Muscle layer of duodenum (tissue), 2 donors: Measurements from ENCODE around the gene DHDH.

Experiments
- H3K27ac ChIP-seq: one replicate; pipeline ENCODE4 v1.7.0; 2013; ENCODE audit warnings: mild to moderate bottlenecking, low read length
- H3K27me3 ChIP-seq: one replicate; pipeline ENCODE4 v1.7.0; 2013; ENCODE audit warnings: low read depth, mild to moderate bottlenecking, control low read depth, low read length
- H3K36me3 ChIP-seq, 2 donors: one replicate each; pipeline ENCODE4 v1.7.0; 2013; ENCODE audit warnings: low read length in 2 of 2, control low read depth in 1 of 2, mild to moderate bottlenecking in 1 of 2; ENCODE audit not compliant: insufficient read depth in 2 of 2, control insufficient read depth in 1 of 2
- H3K4me1 ChIP-seq, 2 donors: one replicate each; pipeline ENCODE4 v1.7.0; 2013; ENCODE audit warnings: low read length in 2 of 2, mild to moderate bottlenecking in 2 of 2, control low read depth in 1 of 2, moderate library complexity in 1 of 2; ENCODE audit not compliant: insufficient read depth in 2 of 2, control insufficient read depth in 1 of 2
- H3K4me3 ChIP-seq, 2 donors: one replicate each; pipeline ENCODE4 v1.7.0; 2013; ENCODE audit warnings: low read length in 2 of 2, low read depth in 1 of 2, mild to moderate bottlenecking in 1 of 2
- H3K9me3 ChIP-seq, 2 donors: one replicate each; pipeline ENCODE4 v1.7.0; 2013; ENCODE audit warnings: low read length in 2 of 2, control low read depth in 1 of 2, mild to moderate bottlenecking in 1 of 2; ENCODE audit not compliant: control insufficient read depth in 1 of 2
- donor health status: healthy.

The DHDH gene

DNA sequence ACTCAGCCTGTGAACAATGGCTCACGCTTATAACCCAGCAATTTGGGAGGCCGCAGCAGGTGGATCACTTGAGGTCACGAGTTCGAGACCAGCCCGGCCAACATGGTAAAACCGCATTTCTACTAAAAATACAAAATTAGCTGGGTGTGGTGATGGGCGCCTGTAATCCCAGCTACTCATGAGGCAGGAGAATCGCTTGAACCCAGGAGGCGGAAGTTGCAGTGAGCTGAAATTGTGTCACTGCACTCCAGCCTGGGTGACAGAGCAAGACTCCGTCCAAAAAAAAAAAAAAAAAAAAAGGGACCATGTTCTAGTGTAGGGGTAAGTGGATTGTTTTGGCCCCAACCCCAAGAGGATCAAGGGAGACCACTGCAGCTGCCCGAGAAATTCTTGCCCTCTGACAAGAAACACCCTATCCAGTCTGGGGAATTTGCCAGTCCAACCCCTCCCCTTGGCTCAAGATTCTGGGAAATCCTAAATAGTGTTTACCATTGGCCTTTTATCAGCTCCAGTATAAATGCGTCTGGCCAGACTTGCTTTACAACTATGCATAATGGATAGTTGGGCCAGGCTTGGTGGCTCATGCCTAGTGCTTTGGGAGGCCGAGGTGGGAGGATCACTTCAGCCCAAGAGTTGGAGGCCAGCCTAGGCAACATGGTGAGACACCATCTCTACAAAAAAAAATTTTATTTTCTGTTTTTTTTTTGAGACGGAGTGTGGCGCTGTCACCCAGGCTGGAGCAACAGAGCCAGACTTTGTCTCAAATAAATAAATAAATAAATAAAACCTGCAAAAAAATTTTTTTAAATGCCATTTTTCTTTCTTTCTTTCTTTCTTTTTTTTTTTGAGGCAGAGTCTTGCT lies 5.1 kb upstream of the DHDH start:
- Histone ChIP-seq H3K4me3 (no peak overlapping the region), H3K4me1 (peaks cover 4 to 6% of the 10 kb centered on the region in 2 donors), H3K27me3 (no peaks in the 10 kb centered on the region), H3K36me3 (no peaks in the 10 kb centered on the region), H3K9me3 (no peaks in the 10 kb centered on the region), H3K27ac (no peak overlapping the region)

DNA sequence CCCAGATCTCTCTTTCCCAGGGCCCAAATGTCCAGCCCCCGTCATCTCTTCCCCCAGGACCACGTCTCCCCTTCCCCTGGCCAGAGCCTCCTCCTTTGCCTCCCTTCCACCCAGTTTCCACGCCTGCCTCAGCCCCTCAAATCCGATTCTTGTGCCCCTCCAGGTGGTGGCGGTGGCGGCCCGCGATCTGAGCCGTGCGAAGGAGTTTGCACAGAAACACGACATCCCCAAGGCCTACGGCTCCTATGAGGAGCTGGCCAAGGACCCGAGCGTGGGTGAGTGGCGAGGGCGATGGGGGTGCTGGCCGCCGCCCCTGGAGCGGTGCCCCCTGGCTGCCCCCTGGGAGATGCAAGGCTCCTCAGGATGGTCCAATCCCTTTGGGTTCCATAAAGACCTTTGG lies 1.3 kb downstream of the DHDH start:
- Histone ChIP-seq H3K27ac (no peak overlapping the region), H3K4me1 (peaks cover 6 to 10% of the 10 kb centered on the region in 2 donors), H3K4me3 (no peak overlapping the region), H3K36me3 (no peaks in the 10 kb centered on the region), H3K27me3 (no peaks in the 10 kb centered on the region), H3K9me3 (no peaks in the 10 kb centered on the region)

DNA sequence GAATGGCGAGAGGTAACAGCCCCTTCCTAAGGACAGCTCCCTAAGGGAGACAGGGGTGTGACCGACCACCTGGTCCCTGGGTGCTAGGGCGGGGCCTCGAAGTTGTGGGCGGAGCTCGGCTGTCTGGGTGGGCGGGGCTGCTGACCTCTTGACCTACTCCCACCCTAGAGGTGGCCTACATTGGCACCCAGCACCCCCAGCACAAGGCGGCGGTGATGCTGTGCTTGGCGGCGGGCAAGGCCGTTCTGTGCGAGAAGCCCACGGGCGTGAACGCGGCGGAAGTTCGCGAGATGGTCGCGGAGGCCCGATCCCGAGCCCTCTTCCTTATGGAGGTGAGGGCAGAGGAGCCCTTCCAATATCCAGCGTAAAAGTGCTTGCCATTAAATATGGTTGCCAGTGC lies 2.4 kb downstream of the DHDH start:
- peaks cover 0 to 4% of the 10 kb centered on the region in 2 donors for H3K9me3 ChIP-seq
- no peak overlapping the region for H3K27ac ChIP-seq
- peaks cover 6 to 10% of the 10 kb centered on the region in 2 donors for H3K4me1 ChIP-seq
- H3K4me3 ChIP-seq = no peak overlapping the region
- no peaks in the 10 kb centered on the region for H3K27me3 ChIP-seq
- H3K36me3 ChIP-seq = peaks cover 0 to under 1% of the 10 kb centered on the region in 2 donors

DNA sequence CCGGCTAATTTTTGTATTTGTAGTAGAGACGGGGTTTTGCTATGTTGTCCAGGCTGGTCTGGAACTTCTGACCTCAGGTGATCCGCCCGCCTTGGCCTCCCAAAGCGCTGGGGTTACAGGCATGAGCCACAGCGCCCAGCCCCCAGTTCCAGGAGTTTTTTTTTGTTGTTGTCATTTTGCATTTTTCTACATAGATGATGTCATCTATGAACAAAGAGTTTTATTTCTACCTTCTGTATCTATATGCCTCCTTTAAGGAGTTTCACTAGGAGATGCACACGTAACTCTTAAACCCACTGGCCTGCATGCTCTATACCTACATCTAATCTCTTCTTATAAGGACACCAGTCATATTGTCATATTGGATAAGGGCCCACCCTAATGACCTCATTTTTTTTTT lies 4.8 kb downstream of the DHDH start:
- no peak overlapping the region for H3K4me3 ChIP-seq
- H3K4me1 ChIP-seq = peaks cover 2 to 6% of the 10 kb centered on the region in 2 donors
- H3K27ac ChIP-seq = no peak overlapping the region
- H3K9me3 ChIP-seq = peaks cover 0 to 10% of the 10 kb centered on the region in 2 donors
- H3K36me3 ChIP-seq = peaks cover 0 to 3% of the 10 kb centered on the region in 2 donors
- H3K27me3 ChIP-seq = no peaks in the 10 kb centered on the region

DNA sequence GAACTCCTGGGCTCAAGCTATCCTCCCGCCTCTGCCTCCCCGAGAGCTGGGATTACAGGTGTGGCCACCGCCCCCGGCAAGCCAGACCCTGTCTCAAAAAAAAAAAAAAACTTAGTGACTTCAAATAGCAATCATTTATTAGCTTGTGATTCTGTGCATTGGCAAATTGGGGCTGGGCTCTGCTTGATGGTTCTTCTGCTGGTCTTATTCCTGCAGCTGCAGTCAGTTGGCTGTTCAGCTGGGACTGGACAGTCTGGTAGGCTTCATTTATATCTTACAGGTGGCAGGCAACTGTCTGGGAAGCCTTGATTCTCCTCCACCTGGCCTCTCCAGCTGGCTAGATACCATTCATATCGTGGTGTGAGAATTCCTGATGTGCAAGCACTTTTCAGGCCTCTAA lies 7.4 kb downstream of the DHDH start:
- Histone ChIP-seq H3K36me3 (peaks cover 0 to 3% of the 10 kb centered on the region in 2 donors), H3K27me3 (no peaks in the 10 kb centered on the region), H3K9me3 (peaks cover 0 to 10% of the 10 kb centered on the region in 2 donors)

DNA sequence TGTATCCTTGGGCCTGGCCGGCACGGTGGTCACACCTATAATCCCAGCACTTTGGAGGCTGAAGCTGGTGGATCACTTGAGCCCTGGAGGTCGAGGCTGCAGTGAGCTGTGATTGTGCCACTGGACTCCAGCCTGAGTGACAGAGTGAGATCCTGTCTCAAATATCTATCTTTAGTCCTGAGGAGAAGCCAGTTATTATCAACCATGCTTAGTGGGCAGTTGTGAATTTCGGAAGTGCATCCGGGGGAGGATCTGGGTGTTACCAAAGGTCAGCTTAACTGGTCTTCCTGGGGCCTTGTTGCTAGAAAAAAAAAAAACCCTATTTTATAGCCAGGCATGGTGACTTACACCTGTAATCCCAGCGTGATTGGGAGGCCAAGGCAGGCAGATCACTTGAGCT lies 9.6 kb downstream of the DHDH start:
- H3K36me3 ChIP-seq = peaks cover 0 to 3% of the 10 kb centered on the region in 2 donors
- H3K4me3 ChIP-seq = no peak overlapping the region
- H3K4me1 ChIP-seq = no peaks in the 10 kb centered on the region
- H3K27me3 ChIP-seq = no peaks in the 10 kb centered on the region
- peaks cover 0 to 10% of the 10 kb centered on the region in 2 donors for H3K9me3 ChIP-seq
- H3K27ac ChIP-seq = no peak overlapping the region

More for the DNA sequence above, 7.4 kb downstream of the DHDH start:
- no peak overlapping the region for H3K27ac ChIP-seq
- H3K4me1 ChIP-seq = no peaks in the 10 kb centered on the region
- H3K4me3 ChIP-seq = no peak overlapping the region

DNA sequence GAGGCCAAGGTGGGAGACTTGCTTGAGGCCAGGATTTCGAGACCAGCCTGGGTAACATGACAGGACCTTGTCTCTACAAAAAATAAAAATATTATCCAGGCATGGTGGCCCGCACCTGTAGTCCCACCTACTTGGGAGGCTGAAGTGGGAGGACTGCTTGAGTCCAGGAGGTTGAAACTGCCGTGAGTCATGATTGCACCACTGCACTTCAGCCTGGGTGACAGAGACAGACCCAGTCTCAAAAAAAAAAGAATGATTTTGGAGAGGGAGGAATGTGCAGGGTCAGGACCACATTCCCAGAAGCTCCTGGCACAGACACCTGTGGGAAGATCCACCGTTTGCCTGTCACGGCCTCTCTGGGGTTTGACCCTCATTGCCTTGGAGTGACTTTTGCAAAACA lies 11.9 kb downstream of the DHDH start:
- peaks cover 0 to 3% of the 10 kb centered on the region in 2 donors for H3K36me3 ChIP-seq
- no peaks in the 10 kb centered on the region for H3K4me1 ChIP-seq
- no peak overlapping the region for H3K4me3 ChIP-seq
- H3K27ac ChIP-seq = no peak overlapping the region
- H3K9me3 ChIP-seq = peaks cover 0 to 10% of the 10 kb centered on the region in 2 donors
- no peaks in the 10 kb centered on the region for H3K27me3 ChIP-seq

DNA sequence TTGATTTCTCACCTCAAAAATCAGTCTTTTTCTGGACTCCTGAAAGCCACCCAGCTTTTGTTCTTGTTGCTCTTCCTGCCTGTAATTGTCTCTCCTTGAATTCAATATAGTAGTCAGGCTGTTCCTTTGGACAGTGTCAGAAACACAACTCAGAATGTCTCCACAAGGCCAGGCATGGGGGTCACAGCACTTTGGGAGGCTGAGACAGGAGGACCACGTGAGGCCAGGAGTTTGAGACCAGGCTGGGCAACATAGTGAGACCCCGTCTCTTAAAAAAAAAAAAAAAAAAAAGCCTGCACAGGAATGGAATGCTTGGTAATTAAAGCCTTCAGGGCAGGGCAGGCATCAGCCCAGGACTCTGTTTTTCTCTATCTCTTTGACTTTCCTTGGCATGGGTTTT lies 12.3 kb downstream of the DHDH start:
- no peak overlapping the region for H3K27ac ChIP-seq
- H3K27me3 ChIP-seq = no peaks in the 10 kb centered on the region
- H3K4me3 ChIP-seq = no peak overlapping the region
- no peaks in the 10 kb centered on the region for H3K4me1 ChIP-seq
- peaks cover 0 to 3% of the 10 kb centered on the region in 2 donors for H3K36me3 ChIP-seq
- H3K9me3 ChIP-seq = peaks cover 0 to 6% of the 10 kb centered on the region in 2 donors

DNA sequence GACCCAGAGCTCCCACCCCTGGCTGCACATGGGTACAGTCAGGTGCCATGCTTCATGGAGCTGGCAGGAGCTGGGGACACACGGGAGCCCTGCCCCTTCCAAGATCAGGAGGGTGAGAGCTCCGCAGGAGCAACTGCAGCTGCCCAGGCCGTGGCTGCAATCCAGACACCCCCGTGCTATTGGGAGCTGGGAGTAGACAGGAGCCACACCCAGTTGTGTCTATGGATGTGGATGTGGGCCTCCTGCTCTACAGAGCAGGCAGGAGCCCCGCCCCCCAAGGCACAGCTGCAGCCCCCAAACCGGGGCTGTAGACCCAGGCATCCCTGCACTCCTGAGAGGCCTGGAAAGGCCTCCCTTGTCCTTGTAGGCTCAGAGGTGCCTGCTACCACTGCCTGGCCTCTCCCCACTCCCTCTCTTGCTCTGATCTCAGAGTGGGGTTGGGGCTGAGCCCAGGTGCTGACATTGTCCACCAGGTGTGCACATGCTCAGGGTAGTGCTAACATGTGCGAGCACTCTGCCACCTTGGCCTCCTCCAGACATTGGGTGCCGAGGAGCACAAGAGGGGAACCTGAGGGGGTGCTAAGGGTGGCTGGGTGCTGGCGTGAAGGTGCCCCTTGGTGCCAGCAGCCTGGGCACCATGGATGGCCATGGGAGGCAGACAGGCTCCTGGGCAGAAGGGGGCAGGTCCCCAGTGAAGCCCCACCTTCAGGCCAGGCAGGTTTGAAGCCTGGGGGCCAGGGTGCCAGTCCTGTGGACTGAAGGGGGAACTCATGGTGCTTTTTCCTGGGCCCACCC lies 13.2 kb downstream of the DHDH start:
- no peaks in the 10 kb centered on the region for H3K27me3 ChIP-seq
- no peak overlapping the region for H3K27ac ChIP-seq
- H3K4me1 ChIP-seq = no peaks in the 10 kb centered on the region
- H3K36me3 ChIP-seq = no peaks in the 10 kb centered on the region
- H3K4me3 ChIP-seq = no peak overlapping the region
- H3K9me3 ChIP-seq = no peaks in the 10 kb centered on the region

DNA sequence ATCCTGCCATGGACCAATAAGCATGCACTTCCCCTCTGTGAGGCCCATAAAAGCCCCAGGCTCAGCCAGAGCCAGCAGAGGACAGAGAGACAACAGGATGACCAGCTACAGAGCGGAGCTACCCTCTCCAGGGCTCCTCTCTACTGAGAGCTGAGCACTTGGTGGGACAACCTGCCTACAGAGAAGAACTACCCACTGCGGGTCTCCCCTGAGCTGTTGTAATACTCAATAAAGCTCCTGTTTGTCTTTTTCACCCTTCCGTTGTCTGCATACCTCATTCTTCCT lies 13.7 kb downstream of the DHDH start:
- H3K27ac ChIP-seq = no peak overlapping the region
- no peaks in the 10 kb centered on the region for H3K27me3 ChIP-seq
- H3K4me1 ChIP-seq = no peaks in the 10 kb centered on the region
- no peaks in the 10 kb centered on the region for H3K36me3 ChIP-seq
- H3K4me3 ChIP-seq = no peak overlapping the region
- no peaks in the 10 kb centered on the region for H3K9me3 ChIP-seq

DNA sequence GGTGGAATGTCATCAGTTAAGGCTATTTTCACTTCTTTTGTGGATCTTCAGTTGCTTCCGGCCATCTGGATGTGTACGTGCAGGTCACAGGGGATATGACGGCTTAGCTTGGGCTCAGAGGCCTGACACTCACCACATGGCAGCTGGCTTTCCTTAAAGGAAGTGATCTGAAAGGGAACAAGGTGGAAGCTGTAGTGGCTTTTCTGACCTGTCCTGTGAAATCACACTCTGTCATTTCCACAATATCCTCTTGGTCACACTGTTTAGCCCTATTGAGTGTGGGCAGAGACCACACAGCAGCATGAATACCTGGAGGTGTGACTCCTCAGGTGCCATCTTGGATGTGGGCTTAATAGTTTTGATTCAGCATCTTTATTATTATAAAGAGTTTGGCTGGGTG lies 16.7 kb downstream of the DHDH start:
- H3K27ac ChIP-seq = no peak overlapping the region
- peaks cover 0 to under 1% of the 10 kb centered on the region in 2 donors for H3K4me1 ChIP-seq
- no peaks in the 10 kb centered on the region for H3K9me3 ChIP-seq
- no peaks in the 10 kb centered on the region for H3K36me3 ChIP-seq
- no peak overlapping the region for H3K4me3 ChIP-seq
- H3K27me3 ChIP-seq = no peaks in the 10 kb centered on the region
